ELF-1 (cell line): ENCODE data around the gene COMP.

Experiments used
- DNase-seq: peaks from one replicate; pipeline ENCODE4 v3.0.0-alpha.2; 2016; ENCODE audit warnings: low read depth, low spot score

COMP gene

DNA sequence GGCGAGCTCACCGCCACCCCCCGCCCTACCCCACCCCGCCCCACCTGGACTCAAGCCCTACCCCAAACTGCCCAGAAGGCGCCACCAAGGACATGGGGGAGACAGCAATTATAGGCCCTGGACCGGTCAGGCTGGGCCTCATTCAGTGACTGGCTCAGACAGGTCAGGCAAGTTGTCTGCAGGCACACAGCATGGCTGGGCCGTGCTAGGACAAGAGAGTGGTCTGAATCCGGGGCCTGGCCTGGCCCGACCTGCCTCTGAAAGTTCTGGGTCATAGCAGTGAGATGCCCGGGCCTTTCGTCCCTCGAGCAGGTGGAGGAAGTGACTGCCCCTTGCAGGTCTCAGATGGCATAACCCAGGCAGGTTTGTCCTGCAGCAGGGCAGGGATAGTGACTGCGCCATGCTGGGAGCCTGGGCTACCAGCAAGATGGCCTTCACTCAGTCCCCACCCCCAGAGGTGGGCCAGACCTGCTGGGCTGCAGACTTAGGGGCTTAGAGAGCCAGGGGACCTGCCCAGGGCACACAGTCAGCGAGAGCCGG is 21.0 kb downstream of the COMP start:
- DNase-seq = no peak

DNA sequence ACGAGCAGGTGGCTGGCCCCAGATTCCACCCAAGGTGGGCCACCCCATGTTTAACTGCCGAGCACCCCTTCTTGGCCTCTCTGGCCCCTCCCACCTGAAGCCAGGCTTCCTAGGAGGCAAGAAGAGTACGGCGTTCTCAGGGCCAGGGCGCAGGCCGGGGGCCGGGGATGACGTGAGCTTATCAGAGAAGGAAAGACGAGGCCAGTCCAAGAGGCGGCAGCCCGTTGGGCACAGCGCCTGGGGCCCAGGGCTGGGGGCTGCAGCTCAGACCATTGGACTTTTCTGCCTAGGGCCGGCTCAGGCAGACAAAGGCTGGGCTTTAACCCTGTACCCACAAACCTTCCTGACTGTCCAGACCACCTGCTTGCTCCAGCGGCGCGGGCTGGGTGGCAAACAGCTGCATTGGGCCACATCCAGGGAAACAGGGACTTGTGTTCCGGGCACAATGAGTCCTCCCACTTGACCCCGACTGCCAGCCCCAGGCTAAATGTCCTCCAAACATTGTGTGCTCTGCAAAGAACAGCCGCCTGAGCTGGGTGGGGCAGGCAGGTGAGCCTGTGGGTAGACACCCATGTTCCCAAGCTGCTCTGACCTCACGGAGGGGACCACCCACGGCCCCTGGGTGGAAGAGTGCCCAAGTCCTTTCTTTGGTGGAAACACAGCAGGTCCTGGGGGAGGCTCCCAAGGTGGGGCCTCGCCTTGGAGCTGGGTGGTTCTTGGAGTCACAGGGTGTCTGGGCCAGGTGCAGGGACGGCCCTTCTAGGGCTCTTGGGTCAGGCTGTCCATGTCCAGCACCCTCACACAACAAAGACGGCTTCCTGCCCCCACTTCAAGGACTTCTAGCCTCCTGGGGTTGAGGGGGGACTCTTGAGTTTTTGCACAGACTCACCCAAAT is 21.9 kb downstream of the COMP start:
- no peak for DNase-seq

DNA sequence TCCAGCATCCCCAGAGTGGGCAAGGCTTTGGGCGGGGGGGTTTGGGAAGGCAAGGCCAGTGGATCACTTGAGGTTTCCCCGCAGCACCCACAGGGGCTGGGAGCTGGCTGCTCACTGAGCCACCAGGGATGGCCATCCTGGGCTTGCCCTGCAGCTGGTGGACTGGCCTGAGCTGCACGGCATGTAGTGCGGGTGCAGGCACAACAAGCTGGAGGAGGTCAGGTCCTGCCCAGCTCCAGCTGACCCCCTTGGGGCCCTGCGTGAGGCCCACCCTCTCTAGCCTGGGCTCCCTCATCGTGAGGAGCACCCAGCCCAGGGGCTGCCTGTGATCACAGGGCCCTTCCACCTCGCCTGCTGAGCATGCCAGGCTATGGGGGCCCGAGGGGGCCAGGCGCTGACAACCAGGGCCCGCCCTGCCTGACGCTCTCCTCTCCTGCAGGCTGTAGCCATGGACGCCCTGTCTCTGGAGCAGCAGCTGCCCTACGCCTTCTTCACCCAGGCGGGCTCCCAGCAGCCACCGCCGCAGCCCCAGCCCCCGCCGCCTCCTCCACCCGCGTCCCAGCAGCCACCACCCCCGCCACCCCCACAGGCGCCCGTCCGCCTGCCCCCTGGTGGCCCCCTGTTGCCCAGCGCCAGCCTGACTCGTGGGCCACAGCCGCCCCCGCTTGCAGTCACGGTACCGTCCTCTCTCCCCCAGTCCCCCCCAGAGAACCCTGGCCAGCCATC is 22.9 kb downstream of the COMP start:
- DNase-seq = no peak

- DNase-seq = no peak
Observed at GRCh38 chr19:18765224-18765623, 25.9 kb downstream of the COMP start.

DNA sequence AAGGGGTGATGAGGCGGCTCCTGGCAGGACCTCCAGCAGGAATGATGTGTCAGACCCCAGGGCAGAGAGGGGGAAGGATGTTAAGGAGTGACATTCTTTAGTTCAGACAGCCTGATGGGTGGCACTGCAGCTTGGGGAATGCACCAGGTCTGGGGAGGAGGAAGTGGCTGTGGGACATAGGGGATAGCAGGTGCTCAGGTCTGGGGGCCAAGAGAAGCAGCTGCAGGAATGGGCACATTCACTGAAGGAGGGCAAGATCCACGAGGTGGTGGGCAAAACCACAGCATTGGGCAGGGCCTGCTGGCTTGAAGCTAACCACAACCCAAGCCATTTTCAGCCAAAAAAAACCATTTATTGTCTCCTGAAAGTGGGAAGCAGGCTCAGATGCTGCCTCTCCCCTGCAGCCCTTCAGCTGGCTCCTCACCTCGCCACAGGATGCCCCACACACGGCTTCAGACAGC is 26.5 kb downstream of the COMP start:
- DNase-seq = no peak

- DNase-seq = no peak
Observed at GRCh38 chr19:18763674-18764590, 27.2 kb downstream of the COMP start.

GRCh38 chr19:18762125-18763023 is 28.7 kb downstream of the COMP start:
- DNase-seq = no peak

DNA sequence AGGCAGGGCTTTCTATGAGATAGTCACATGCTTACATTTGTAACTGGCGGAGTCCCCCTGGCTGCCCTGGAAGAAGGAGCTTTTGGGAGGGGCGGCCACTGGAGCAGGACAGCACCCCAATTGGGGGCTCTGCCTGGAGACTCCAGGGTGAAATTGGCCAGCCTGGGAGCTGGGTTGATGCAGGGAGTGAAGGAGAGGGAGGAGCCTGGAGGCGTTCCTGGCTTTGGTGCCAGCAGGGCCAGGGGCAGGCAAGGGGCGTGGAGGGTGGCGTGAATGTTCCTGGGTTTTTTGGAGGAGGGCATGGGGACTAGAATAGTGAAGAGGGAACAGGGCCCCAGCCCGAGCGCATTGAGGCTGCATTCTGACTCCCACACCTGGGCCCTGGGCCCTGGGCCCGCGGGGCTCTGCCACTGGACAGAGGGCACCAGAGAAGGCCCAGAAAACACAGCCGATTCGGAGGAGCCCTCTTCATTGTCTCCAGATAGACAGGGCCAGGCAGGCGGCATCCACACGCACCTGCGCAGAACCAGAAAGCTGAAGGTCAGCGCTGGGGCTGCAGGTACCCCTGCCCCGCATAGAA is 29.5 kb downstream of the COMP start:
- no peak for DNase-seq

- DNase-seq = no peak
Observed at GRCh38 chr19:18760440-18761383, 30.4 kb downstream of the COMP start.

GRCh38 chr19:18759995-18760426 is 31.1 kb downstream of the COMP start:
- no peak for DNase-seq

DNA sequence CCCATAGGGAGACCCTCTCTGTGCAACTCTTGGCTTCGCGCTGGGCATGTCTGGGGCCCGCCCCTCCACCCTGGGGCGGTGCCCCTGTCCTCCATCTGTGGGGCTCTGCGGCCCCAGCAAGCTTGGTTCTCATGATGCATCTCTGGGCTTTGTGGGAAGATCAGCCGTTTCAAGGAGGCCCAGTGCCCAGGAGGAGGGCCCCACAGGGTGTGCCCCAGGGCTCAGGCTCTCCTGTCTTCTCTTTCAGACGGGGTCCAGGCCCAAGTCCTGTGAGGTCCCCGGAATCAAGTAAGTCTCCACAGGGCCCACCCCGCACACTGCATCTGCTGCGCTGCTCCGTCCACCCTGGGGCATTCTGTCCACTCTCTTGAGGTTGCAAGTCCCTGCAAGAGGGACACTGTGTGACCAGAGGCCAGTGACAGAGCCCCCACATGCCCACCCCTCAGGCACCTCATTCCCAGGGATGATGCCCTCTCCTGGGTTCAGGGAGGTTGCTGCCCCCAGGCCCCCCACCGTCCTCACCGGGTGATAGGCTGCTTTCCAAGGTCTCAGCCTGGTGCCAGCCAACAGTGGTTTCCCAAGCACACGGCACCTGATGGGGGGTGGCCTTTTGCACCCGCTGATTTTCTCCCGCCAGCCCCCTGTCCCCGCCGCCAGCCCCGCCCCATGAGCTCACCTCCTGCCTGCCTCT is 31.7 kb downstream of the COMP start:
- DNase-seq = no peak

GRCh38 chr19:18756896-18757295 is 34.2 kb downstream of the COMP start:
- peak; percentile 69 for DNase-seq

- no peak for DNase-seq
Observed at GRCh38 chr19:18754501-18754900, 36.6 kb downstream of the COMP start.

DNA sequence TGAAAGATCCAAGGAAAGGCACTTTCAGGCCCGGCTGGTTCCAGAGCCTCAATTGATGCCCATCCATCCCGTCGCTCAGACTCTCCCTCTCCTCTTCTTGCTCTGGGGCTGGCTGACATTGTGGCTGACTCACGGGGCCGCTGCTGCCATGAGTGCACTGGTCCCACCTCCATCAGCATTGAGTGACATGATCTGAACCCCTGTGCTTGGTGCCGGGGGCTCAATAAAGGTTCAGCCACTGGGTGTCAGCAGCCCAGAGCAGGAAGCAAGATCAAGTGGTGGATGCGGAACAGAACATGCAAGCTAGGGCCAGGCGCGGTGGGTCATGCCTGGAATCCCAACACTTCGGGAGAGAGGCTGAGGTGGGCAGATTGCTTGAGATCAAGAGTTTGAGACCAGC is 39.5 kb downstream of the COMP start:
- no peak for DNase-seq

- no peak for DNase-seq
Observed at GRCh38 chr19:18750295-18750970, 40.7 kb downstream of the COMP start.

DNA sequence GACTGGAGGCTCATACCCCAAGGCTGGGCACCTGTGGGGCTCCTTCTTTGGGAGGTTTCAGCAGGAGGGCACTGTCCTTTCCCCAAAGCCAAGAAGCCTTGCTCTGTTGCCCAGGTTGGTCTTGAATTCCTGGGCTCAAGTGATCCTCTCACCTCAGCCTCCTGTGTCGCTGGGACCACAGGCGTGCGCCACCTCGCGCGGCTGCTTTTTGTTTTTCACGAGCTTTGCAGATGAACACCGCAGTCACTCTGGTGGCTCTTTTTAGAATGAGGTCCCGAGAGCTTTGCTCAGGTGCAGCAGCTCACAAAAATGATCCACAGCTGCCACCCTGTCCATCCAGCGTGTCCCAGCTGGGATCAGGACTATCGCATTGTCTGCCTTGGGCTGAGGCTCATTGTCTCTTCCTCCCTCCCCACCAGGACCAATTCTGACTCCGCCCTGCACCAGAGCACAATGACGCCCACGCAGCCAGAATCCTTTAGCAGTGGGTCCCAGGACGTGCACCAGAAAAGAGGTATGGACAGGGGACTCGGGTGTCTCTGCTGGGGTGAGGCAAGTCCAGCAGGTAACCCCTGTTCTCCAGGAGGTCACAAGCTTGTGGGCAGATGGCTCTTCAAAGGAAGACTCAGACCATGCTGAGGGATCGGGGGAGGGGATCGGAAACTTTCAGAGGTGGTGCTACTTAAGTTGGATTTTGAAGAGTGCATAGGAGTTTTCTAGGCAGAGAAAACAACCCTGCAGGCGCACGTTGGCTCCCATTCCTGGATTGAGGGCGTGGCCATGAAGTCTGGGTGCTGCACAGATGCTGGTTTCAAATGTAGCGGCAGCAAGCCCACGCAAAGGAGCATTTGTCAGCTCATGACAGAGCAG is 41.5 kb downstream of the COMP start:
- DNase-seq = no peak
